GM20431 (cell line): ENCODE results near the gene AGBL5.

Source experiments
- in situ Hi-C: fragments of 300-500 bp; cut with MseI, MboI; formaldehyde crosslinking; loops from one replicate; pipeline ENCODE4 v1.15.0; 2020; ENCODE audit warnings: low sequenced_read_pairs; ENCODE audit not compliant: unreplicated experiment

AGBL5 gene

DNA sequence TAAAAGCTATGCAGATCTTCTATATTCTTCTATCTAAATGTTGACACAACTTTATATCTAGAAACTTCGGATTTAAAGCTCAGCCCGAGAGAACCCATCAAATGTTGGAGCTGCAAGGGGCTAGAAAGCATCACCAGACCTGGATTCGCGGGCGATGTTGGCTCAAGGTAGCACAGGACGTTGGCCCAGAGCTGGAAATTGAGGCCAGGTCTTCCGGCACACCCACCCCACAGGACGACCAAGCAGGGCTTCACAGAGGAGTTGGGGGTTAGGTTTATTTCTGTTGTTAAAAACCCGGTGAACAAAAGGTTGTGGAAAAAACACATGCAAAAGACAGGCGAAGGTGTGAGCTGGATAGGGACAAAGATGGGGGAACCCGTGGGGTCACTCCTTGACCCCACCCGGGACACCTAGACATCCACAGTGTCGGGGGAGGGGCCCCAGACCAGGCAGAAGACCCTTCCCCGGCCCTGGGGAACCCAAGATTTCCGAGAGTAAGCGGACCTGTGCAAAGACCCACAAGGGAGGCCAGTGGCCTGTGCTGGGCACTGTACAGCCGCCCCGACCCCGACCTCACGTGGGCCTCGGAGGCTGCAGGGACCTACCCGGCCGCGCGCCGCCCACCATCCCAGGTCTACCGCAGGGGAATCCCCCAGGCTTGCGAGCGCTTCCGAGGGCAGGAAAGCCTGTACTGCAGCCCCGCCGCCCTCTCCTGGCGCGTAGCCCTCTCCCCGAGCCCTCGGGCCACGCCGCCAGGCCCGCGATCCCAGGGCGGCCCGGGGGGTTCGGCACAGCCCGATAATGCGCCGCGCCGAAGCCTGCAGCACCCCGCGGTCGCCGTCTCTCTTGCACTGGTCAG, 1.8 kb upstream of the AGBL5 start:
- in situ Hi-C loops = no loop called here

DNA sequence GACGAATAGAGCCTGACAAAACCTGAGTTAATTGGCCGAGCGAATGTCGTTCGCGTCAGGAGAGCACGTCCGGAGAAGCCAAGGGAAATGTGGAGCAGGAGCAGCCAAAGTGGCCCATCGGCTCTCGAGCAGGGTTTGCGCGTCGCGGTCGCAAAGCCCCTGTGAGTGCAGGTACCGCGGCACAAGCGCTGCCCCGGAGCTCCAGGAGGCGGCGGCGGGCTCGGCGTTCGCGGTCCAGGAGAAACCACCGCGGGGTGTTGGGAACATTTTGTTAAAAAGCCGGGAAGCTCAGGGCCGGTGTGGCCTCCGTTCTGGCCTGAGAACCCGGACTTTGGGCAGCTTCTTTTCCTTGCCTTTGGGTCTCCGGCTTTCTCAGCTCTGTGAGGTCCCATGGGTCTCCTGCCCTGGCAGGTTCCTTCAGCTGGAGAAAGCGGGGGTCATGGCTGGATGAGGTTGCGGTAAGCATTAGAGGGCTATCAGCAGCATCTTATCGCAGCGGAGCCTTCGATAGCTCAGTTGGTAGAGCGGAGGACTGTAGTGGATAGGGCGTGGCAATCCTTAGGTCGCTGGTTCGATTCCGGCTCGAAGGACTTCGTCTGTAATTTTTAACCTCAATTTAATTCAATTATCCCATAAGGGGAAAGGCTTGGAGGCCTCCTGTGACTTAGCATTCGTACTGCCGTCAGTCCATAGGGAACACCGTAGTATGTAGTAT, 1.0 kb upstream of the AGBL5 start:
- in situ Hi-C loops = no loop called here

GRCh38 chr2:27051902-27052645, 606 bp downstream of the AGBL5 start:
- in situ Hi-C loops = no loop called here

GRCh38 chr2:27053321-27053720, 1.9 kb downstream of the AGBL5 start:
- in situ Hi-C loops = no loop called here

- in situ Hi-C loops = no loop called here
These were observed 2.3 kb downstream of the AGBL5 start for GRCh38 chr2:27053776-27054175.

- in situ Hi-C loops = no loop called here
These were observed 3.3 kb downstream of the AGBL5 start for GRCh38 chr2:27054721-27055120.

DNA sequence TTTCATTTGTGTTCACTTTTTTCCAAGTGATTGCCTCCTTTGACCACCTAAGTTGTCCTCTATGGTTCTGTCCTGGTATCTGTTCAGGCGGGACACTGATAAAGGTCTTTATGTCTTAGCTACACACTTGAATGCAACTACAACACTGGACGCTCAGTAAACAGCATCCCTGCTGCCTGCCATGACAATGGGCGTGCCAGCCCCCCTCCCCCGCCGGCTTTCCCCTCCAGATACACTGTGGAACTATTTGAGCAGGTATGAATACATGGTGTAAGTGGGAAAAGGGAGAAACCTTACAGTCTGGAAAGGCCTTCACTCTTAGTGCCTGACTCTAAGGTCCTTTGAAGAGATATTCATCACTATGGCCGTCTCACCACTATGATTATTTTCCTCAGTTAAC, 5.7 kb downstream of the AGBL5 start:
- in situ Hi-C loops = no loop called here

DNA sequence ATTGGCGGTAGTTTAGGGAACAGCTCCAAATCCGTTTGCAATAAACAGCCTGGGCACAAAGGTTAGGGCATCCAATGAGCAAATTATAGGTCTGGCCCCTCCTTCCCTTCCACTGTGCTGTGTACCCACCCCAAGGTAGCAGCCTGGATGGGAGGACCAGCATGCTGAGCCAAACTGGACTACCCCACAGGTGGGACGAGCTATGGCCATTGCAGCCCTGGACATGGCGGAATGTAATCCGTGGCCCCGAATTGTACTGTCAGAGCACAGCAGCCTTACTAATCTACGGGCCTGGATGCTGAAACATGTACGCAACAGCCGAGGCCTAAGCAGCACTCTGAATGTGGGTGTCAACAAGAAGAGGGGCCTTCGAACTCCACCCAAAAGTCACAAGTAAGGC, 6.7 kb downstream of the AGBL5 start:
- in situ Hi-C loops = no loop called here

GRCh38 chr2:27059141-27059820, 7.8 kb downstream of the AGBL5 start:
- in situ Hi-C loops = no loop called here

GRCh38 chr2:27060323-27060722, 8.9 kb downstream of the AGBL5 start:
- in situ Hi-C loops = no loop called here

DNA sequence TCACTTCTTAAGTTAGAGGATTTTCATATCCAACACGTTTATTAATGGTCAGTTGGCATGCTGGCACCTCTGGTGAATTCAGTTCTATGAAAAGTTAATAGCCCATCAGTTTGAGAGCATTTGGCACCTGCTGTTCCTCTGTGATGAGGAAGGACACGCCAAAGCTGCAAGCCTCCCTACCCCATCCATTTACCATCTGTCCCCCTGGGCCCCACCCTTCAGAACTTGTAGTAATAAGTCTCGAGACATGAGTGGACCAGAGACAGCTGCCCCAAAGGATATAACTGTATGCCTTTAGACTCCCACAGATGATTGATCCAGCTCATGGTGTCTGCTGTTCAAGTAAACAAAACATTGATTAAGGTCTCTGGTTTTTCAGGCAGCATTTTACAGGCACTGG, 13.7 kb downstream of the AGBL5 start:
- in situ Hi-C loops = no loop called here

GRCh38 chr2:27067385-27067784, 15.9 kb downstream of the AGBL5 start:
- in situ Hi-C loops = no loop called here

DNA sequence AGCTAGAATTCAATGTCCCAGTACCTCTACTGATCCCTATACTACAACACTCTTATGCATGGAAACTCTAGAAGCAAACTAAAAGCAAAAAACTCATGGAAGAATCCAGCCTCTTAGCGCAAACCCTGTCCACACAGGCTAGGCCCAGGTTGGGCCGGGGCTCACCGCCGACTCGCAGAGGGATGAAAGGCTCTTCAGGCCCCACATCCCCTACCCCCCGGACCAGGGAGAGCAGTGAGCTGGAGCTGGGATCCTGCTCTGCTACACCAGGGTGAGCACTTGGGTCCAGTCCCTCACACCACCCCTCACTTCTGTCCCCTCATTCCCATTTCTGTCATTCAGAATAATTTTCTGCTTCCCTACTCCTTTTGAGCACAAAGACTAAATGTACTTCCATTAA, 18.0 kb downstream of the AGBL5 start:
- in situ Hi-C loops = no loop called here

DNA sequence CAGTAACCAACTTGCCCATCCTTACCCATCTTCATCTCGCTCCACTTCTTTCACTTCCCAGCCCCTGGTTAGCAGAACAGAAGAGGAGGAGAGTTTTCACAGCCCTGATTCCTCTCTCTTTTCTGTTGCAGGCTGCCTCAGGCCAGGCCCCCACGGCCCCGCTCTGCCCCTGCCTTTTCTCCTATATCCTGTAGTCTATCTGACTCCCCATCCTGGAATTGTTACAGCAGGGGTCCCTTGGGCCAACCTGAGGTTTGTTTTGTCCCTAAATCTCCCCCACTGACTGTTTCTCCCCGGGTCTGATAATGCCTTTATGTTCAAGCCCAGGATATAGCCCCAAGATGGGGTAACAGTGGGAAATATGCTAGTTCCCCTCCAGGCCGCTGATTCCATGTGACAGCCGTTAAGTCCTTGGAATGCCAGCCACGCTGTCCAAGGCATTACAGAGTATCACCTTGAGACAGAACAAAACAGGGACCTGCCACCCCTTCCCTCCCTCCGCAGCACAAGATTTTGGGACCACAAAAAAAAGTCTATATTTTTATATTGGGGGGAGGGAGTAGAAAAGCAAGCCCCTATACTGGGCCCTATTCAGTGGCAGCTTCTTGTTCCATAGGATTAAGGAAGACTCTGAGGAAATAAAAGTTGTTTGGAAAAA, 18.6 kb downstream of the AGBL5 start:
- in situ Hi-C loops = no loop called here

GRCh38 chr2:27070653-27071276, 19.3 kb downstream of the AGBL5 start:
- in situ Hi-C loops = no loop called here

DNA sequence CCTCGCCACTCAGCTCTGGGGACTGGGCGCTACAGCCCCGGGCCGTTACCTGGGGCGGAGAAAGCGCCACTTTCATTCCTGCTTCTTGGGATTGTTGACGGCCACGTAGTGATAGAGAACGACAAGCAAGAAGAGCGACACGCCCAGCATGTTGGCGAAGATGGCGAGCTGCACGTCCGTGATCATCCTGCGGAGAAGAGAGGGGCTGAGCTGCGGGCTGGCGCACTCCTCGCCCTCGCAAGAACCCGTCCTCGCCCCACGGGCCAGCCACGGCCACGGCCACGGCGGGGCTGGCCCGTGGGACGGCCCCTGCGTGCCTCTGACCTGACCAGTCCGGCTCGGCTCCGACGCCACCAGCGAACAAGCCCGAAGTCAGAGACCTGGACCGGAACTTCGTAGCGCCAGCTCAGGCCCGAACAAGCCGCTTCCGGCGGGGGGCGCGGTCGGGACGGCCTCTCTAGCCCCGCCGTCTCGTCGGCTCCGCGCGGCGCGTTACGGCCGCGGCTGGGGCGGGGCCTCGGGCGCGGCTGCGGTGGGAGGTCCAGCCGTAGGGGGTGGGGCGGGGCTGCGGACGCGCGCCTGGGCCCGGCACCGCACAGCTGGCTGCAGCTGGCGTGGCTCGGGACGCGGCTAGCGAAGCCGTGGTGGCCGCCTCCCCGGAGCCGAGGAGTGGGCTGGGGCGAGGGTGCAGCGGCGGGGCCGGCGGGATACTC, 20.0 kb downstream of the AGBL5 start, which contains the start of gene OST4:
OST4 (minus strand) TSS at position 378 of the 713 bp plus-strand sequence.
- in situ Hi-C loops = no loop called here

DNA sequence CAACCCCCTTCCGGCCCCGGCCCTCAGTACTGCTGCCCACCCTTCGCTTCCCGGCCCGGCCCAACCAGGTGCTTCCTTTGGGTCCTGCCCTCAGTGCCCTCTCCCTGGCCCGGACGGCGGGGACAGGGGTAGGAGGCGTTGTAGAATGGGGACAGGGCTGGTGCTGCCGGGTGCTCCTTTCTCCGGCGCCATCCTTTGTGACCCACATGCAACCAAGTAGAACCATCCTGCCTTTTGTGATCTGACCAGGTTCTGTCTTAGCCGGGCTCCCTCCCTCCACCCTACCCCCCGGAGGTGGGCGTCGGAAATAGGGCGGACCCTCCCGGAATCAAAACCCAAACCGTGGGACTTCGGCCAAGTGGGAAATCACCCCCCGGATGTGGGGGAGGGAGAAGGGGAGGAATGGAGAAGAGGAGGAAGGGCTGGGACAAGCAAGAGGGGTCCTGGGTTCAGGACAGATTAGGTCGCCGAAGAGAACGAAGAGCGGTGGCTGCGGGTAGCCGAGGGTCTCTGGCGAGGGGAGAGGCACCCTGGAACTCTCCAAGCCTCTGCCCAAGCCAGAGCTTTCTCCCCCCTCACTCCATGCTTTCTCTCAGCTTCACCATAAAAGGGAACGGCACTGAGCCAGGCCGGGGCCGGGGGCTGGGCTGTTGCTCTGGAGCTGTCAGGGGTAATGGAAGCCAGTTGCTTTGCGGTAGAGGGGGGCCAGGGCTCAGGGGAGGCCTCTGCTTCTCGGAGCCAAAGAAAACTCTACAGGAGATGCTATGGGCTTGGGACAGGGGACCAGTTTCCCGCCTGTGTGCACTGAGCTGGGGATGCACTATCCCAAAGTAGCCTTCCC, 20.7 kb downstream of the AGBL5 start:
- in situ Hi-C loops = no loop called here

GRCh38 chr2:27072920-27073319, 21.5 kb downstream of the AGBL5 start:
- in situ Hi-C loops = no loop called here
